ENCODE data around the gene RSPH1. TPM values are rescaled to one million over a fixed set of nuclear protein-coding genes. Genes with fewer than 3 reads are reported as not detected.
A peak's percentile ranks its signal among the peaks of the same experiment; 100 is the strongest.

Gene RSPH1
- total RNA-seq, 1 experiment from 2014 or later: not detected

DNA sequence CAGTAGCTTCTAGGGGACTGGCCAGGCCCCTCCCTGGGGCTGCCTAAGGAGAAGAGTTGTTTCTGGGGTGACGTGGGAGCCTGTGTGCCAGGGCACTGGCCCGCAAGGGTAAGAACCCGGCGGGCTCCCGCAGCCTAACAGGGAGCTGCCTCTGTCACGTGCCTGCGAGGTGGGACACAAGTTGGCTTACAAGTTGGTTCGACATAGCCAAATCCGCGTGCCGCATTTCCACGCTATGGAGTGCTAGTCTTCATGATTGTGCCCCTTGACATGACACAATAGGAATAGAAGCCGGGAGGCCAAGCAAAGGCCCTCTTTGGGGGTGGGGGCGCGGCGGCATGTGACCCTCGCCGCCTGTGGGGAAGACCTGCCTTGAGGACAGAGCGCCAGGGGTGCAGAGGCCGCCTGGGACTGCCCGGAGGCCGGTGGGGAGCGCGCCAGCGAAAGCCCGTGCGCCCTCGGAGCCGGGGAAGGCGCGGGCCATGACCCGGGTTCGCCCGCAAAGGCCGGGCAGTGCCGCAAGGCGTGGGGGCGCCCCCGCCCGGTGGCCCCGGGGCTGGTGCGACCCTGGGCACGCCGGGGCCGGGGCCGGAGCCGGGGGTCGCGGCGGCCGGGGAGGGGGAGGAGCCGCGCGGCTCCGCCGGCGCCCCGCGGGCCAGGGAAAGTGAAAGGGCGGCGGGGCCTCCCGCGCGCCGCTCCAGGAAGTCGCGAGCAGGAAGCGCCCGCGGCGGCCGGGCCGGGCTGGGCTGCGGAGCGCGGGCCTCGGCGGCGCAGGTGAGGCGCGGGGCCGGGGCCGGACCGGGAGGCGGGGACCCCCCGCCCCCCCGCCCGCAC lies 17.3 kb upstream of the RSPH1 start, which contains the start of gene SLC37A1:
Gene SLC37A1 (plus strand): TSS at position 702 of the 834 bp plus-strand sequence. CDS start 4,603 bp downstream, outside the sequence.
- H3K36me3 ChIP-seq: no peaks in the 10 kb centered on the region
- peaks cover 20% of the 10 kb centered on the region for H3K27me3 ChIP-seq
- H3K9me3 ChIP-seq (replicated peaks): no peaks in the 10 kb centered on the region
- peak within 1 kb of the TSS; percentile 26 for H3K4me3 ChIP-seq
- no peak for DNase-seq
- peaks cover 3% of the 10 kb centered on the region; the same call in 1 of the 2 replicates for H3K4me1 ChIP-seq
- no peak within 1 kb of the TSS for H3K27ac ChIP-seq

DNA sequence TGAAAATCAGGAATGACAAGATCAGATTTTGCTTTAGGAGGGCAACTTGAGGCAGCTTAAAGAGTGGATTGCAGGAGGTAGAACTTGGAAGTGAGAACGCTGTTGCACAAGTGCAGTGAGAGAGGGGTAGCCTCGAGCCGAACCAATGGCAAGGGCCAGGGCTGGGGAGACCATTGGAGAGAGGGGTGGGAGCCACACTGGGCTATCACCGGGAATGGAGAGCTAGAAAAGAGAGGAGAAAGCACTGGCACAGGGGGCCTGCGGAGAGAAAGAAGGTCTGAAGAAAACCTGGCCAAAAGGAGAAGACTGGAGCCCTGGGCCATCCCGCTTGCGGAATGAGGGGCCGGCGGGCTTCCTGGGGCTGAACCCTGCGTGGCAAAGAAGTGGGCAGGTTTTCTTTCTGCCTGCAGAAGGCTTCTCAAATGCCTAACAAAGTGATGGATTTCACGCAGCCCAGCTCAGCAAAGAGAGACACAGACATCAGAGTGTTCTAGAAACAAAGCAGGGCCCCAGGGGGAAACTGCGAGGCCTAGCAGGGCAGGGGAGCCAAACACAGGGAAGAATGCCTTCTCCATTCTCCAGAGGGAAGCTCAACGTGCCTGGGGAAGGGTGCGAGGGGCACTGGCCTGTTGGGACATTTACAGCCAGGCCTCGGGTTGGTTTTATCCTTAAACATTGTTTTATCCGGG lies 16.5 kb upstream of the RSPH1 start:
- Histone ChIP-seq H3K36me3 (no peaks in the 10 kb centered on the region), H3K4me3 (no peak overlapping the region)
- DNase-seq: no peak

DNA sequence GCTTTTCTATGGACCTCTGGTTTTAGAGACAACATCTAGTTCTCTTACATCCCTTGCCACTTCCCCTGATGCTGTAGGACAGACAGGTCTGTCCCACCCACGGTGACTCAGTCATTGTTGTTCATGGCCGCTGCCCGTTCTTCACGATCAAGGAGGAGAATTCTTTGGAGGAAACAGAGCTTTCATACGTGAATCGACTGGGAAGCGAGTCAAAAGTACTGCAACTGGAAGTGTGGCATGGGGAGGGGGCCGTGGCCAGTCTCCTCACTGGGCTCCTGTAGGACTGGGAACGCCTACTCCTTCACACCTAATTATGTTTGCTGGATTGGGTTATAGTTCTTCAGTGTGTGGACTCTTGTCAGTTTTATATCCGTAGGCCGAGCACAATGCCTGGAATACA lies 13.2 kb upstream of the RSPH1 start:
- H3K27me3 ChIP-seq: peaks cover 9% of the 10 kb centered on the region; the same call in 1 of the 2 replicates
- no peaks in the 10 kb centered on the region for H3K4me1 ChIP-seq
- DNase-seq: no peak
- H3K27ac ChIP-seq: no peak overlapping the region
- H3K9me3 ChIP-seq (replicated peaks): no peaks in the 10 kb centered on the region
- H3K4me3 ChIP-seq: no peak overlapping the region
- no peaks in the 10 kb centered on the region for H3K36me3 ChIP-seq

More for the DNA sequence above, 16.5 kb upstream of the RSPH1 start:
- Histone ChIP-seq H3K4me1 (no peaks in the 10 kb centered on the region), H3K27ac (no peak overlapping the region), H3K27me3 (peaks cover 20% of the 10 kb centered on the region), H3K9me3 (replicated peaks) (no peaks in the 10 kb centered on the region)

DNA sequence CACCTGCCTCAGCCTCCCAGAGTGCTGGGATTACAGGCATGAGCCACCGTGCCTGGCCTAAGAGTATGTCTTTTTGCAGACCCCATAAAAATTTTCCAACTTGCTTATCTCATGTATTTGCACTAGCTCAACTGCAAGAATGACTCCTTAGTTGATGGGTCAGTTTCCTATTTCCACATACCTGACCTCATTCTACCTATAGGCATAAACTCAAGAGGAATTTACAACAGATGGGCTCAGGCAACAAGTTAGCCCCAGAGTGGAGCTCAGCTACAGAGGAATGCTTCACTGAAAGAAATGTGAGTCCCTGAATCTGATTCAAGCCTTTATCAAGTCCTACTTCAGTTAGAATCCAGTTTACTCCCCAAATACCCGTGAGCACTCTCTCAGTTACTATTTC lies 12.3 kb upstream of the RSPH1 start:
- Histone ChIP-seq H3K27ac (no peak overlapping the region), H3K4me3 (no peak overlapping the region), H3K4me1 (no peaks in the 10 kb centered on the region), H3K36me3 (no peaks in the 10 kb centered on the region), H3K9me3 (replicated peaks) (no peaks in the 10 kb centered on the region), H3K27me3 (0 out of 2 replicates have a peak, but pooled peaks cover 6% of the 10 kb centered on the region)
- DNase-seq: no peak

DNA sequence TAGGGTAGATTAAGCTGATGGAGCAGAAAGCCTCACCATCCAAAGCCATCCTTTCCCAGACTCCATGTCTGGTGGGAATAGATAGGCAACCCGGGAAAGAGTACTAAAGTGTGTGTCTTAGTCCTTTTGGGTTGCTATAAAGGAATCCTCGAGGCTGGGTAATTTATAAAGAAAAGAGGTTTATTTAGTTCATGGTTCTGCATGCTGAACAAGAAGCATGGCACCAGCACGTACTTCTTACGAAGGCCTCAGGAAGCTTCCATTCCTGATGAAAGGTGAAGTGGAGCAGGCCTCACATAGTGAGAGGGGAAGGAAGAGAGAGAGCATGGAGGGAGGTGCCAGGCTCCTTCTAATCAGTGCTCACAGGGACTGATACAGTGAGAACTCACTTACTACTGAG lies 11.4 kb upstream of the RSPH1 start:
- H3K9me3 ChIP-seq (replicated peaks): no peaks in the 10 kb centered on the region
- no peaks in the 10 kb centered on the region for H3K4me1 ChIP-seq
- H3K36me3 ChIP-seq: no peaks in the 10 kb centered on the region
- H3K27me3 ChIP-seq: 0 out of 2 replicates have a peak, but pooled peaks cover 6% of the 10 kb centered on the region
- no peak overlapping the region for H3K4me3 ChIP-seq
- no peak for DNase-seq
- H3K27ac ChIP-seq: no peak overlapping the region

DNA sequence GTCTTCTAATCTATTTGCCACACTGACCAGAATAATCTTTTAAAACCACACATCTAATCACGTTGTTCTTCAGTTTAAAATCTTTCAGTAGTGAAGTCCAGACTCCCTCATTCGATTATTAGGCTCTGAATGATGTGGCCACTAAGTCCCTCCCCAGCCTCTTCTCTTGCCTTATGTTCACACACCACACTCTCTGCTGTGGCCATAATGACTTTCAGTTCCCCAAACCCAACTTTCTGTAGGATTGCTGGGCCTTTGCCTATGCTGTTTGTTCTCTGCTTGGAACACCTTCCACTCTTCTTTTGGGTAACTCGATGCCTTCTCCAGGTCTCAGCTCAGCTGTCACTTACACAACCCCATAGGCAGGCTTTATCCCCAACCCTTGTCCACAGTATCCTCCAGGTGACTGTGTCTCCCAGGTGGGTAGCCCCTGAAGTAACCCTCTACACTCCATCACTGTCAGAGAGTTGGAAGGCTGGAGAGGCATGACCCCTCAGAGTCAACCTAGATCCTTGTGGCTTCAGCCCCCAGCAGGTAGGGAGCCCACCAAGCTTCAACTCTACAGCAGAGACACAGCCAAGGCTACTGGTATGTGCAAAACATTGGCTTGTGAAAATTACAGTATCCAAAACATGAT lies 9.2 kb upstream of the RSPH1 start:
- no peak overlapping the region for H3K27ac ChIP-seq
- H3K36me3 ChIP-seq: no peaks in the 10 kb centered on the region
- H3K4me1 ChIP-seq: no peaks in the 10 kb centered on the region
- DNase-seq: no peak
- no peaks in the 10 kb centered on the region for H3K9me3 ChIP-seq (replicated peaks)
- H3K27me3 ChIP-seq: 0 out of 2 replicates have a peak, but pooled peaks cover 3% of the 10 kb centered on the region
- no peak overlapping the region for H3K4me3 ChIP-seq

DNA sequence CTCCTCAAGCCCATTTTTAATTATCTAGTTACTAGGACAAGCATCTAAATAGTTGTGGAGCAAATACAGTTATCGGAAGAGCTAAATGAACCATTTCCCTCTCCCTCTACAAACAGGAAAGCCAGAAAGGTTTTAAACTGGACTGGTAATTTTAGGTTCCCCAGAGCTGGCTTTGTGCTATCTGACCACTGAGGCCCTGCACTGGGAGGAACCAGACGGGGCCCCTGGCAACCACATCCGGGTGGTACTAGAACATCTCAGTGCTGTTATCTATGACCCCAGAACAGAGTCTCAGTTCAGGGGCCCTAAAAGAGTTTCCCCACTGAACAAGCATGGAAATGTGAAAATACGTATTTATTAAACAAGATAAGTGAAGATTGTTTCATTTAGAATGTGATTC lies 7.7 kb upstream of the RSPH1 start:
- Histone ChIP-seq H3K9me3 (replicated peaks) (no peaks in the 10 kb centered on the region), H3K4me3 (no peak overlapping the region), H3K4me1 (no peaks in the 10 kb centered on the region), H3K36me3 (no peaks in the 10 kb centered on the region), H3K27ac (no peak overlapping the region), H3K27me3 (0 out of 2 replicates have a peak, but pooled peaks cover 3% of the 10 kb centered on the region)
- DNase-seq: no peak

DNA sequence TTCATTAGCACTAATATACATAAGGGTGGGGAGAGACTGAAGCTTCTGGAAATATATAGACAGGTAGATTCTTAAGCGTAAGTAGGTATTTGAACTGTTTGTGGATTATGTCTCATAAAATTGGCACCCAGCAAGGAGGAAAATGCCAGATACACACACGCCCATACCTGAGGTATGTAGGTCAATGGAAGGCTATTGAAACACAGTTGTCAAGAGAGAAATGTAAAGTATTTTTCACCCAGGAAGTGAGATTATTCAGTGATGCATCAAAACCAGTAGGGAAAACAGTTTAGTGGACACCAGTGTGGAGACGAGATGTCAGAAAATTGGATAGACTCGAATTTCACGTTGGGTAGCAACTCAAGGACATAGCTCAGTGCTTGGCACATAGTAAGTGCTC lies 4.7 kb upstream of the RSPH1 start:
- H3K27ac ChIP-seq: no peak overlapping the region
- H3K36me3 ChIP-seq: no peaks in the 10 kb centered on the region
- no peaks in the 10 kb centered on the region for H3K4me1 ChIP-seq
- no peak overlapping the region for H3K4me3 ChIP-seq
- DNase-seq: no peak
- H3K9me3 ChIP-seq (replicated peaks): no peaks in the 10 kb centered on the region
- H3K27me3 ChIP-seq: no peaks in the 10 kb centered on the region

DNA sequence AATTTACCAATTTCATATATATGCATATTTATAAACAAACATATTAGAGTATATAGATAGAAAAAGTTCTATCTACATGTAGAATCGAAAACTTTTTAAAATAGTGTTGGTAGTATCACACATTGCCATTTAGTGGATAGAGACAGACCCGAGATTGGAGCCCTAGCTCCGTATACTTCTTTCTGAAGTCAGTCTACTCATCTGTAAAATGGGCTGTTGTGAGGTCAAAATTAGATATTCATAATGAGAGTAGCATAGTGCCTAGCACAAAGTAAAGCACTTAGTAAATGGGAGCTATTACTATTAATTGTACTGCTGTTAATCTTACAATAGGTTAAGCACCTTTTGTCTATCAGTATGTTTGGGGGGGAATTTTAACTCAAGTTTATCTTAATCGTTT lies 4.2 kb upstream of the RSPH1 start:
- no peaks in the 10 kb centered on the region for H3K9me3 ChIP-seq (replicated peaks)
- H3K27me3 ChIP-seq: no peaks in the 10 kb centered on the region
- H3K4me3 ChIP-seq: no peak overlapping the region
- DNase-seq: no peak
- H3K27ac ChIP-seq: no peak overlapping the region
- no peaks in the 10 kb centered on the region for H3K4me1 ChIP-seq
- no peaks in the 10 kb centered on the region for H3K36me3 ChIP-seq

DNA sequence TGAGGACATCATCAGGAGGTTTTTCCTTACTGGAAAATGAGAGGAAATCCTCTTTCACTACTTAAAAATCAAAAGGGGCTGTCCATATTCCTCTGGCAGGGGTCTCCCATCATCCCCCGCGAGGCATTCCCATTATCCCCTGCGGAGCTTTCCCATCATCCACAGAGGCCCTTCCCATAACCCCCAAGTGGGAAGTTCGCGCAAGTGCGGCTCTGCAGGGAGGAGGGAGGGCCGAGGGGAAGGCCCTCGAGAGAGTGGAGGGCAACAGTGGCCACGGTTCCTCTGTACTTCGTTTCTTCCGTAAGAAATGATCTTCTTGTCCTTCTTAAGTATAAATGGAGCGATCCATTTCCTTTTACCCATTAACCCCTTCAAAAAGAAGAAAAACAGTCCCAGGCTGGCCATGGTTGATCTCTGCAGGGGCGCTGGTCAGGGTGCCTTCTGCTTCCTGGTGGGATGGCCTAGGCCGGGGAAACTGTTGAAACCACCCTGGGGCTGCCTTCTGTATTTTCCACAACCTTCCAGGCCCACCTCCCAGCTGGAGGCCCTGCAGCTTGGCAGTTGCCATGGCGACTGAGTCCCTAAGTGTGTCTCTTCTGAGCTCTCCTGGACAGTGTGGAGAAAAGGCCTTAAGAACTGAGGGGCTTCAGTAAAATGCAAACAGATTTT lies 3.6 kb upstream of the RSPH1 start:
- H3K9me3 ChIP-seq (replicated peaks): no peaks in the 10 kb centered on the region
- no peaks in the 10 kb centered on the region for H3K4me1 ChIP-seq
- H3K4me3 ChIP-seq: no peak overlapping the region
- DNase-seq: peak in 1 of 2 experiments; percentile 10
- H3K27ac ChIP-seq: no peak overlapping the region
- H3K36me3 ChIP-seq: no peaks in the 10 kb centered on the region
- H3K27me3 ChIP-seq: no peaks in the 10 kb centered on the region

DNA sequence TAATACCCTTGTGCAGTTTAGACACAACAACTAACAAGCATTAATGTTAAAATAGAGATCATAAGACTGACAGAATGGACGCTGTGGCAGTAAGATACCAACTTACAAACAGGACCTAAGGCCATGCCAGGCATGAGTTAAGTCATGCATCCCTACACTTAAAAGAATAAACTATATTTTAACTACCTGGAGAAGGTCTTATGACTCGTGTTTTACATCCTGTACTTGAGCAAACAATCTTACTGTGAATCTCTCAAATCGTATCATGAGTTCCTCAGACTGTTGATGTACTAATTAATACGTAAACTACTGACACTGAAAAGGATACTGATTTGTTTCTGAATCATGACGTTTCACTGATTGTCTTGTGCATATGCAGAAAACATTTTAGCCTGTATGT lies 2.0 kb upstream of the RSPH1 start:
- H3K4me1 ChIP-seq: no peaks in the 10 kb centered on the region
- no peaks in the 10 kb centered on the region for H3K27me3 ChIP-seq
- H3K9me3 ChIP-seq (replicated peaks): no peaks in the 10 kb centered on the region
- H3K36me3 ChIP-seq: no peaks in the 10 kb centered on the region
- H3K4me3 ChIP-seq: no peak overlapping the region
- H3K27ac ChIP-seq: no peak overlapping the region
- no peak for DNase-seq

DNA sequence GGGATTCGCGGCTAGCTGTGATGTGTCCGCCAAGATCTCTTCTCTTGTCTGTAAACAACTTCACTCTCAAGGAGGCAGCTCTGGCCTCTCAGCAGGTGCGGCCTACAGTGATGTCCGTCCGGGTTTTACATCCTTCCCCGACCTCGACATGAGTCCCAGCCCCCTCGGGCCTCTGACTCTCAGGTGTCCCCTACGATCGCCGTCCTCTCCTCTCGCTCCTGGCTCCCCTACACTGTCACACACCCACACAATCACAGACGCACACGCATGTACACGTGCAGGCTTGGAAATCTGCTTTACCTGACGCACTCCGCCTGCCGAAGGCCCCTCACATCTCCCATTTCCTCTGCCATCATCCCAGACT lies 797 bp upstream of the RSPH1 start:
- no peaks in the 10 kb centered on the region for H3K36me3 ChIP-seq
- H3K9me3 ChIP-seq (replicated peaks): no peaks in the 10 kb centered on the region
- peak in 1 of 2 experiments; percentile 12 for DNase-seq
- H3K27me3 ChIP-seq: no peaks in the 10 kb centered on the region
- peak overlapping the region; percentile 52 for H3K4me3 ChIP-seq
- no peaks in the 10 kb centered on the region for H3K4me1 ChIP-seq
- H3K27ac ChIP-seq: no peak overlapping the region

DNA sequence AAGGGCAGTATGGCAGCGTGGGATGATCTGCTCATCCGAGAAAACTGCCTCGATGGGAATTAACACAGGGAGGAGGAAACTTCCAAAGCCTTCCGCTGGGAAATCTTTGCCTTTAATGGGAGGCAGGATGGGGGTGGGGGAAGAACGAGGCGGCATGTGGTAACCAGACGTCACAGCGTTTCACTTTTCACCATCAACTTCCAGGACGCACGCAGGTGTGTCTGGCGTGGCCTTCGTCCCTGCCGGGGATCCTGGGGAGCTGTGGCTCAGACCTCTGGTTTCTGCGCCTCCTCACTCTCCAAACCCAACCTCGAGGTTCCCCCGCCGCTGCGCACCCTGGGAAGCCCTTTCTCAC lies 282 bp downstream of the RSPH1 start:
- no peaks in the 10 kb centered on the region for H3K9me3 ChIP-seq (replicated peaks)
- DNase-seq: no peak
- H3K36me3 ChIP-seq: no peaks in the 10 kb centered on the region

DNA sequence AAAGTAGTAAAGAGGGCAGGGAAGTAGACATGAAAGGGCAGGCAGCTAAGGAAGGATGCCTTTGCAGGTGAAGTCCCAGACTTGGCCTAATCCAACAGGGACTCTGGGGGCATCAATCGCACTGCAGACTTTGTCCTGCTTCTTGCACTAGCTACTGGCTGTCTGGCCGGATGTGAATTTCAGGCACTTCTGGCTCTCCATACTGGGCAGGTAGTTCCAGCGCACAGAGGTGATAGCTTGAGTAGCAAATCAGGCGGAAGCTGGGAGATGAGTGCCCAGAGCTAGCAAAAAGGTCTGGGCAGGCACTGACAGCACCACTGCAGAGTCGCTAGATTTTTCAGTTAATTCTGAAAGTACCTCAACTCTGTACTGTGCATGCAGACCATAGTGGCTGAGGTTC lies 997 bp downstream of the RSPH1 start:
- Histone ChIP-seq H3K27ac (no peak overlapping the region), H3K9me3 (replicated peaks) (no peaks in the 10 kb centered on the region), H3K36me3 (no peaks in the 10 kb centered on the region), H3K4me3 (no peak overlapping the region), H3K4me1 (no peaks in the 10 kb centered on the region), H3K27me3 (no peaks in the 10 kb centered on the region)
- DNase-seq: no peak

More for the DNA sequence above, 282 bp downstream of the RSPH1 start:
- peak overlapping the region; percentile 52 for H3K4me3 ChIP-seq
- H3K27ac ChIP-seq: no peak overlapping the region
- no peaks in the 10 kb centered on the region for H3K4me1 ChIP-seq
- H3K27me3 ChIP-seq: no peaks in the 10 kb centered on the region
